ENCODE measurements around the gene ISM1.

Gene ISM1

DNA sequence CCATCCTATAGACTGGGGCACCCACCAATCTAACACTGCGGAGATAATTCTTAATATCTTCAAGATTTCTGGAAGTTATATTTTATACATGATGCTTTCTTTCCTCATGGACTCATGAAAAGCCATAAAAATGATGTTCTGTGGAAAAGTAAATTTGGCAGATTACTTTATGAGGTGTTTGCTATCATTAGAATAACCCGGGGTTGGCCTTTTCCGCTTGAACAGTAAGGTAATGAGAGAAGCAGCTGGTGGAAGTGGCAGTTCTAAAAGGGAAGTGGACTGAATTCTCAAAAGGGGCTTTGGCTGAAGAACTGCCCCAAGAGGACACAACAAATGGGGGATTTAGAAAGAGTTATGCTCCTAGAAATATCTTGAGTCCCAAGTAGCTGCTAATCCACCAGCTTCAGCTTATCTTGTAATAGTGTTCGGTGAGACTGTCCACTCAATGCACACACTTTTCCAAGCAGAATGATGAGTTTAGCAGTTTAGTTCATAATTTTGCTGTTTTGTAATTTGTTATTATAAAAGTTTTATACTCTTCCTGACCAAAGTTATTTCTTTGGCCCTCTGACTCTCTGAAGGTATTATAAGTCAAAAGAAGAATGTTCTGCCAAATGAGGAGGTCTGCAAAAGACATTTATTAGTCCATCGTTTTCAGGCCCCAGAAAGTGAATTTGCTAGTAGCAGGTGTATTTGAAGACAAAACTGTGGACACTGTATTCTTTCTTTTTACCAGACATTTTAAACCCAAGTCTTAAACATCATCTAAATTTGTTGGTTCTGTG is 2.9 kb downstream of the ISM1 start:
- Histone ChIP-seq H3K27me3 (ENCODE audit: insufficient read depth, low read length) (no peaks in the 10 kb centered on the region), H3K9ac (ENCODE audit: low read length) (no peak overlapping the region), H2AFZ (ENCODE audit: low read length) (no peak overlapping the region), H3K4me1 (ENCODE audit: insufficient read depth, low read length, severe bottlenecking) (no peaks in the 10 kb centered on the region), H3K9me2 (ENCODE audit: low read depth, low read length) (no peaks in the 10 kb centered on the region), H4K20me1 (ENCODE audit: insufficient read depth, low read length) (no peaks in the 10 kb centered on the region), H3K79me2 (ENCODE audit: insufficient read depth, low read length) (no peaks in the 10 kb centered on the region), H3K4me2 (ENCODE audit: low read length) (no peak overlapping the region), H3K27ac (ENCODE audit: low read depth, low read length, poor library complexity, severe bottlenecking) (no peak overlapping the region), H3K9me3 (ENCODE audit: low read length) (no peaks in the 10 kb centered on the region), H3F3A (ENCODE audit: insufficient read depth, low read length) (no peaks in the 10 kb centered on the region), H3K36me3 (ENCODE audit: insufficient read depth, low read length) (no peaks in the 10 kb centered on the region), H3K4me3 (ENCODE audit: low read depth, low read length, poor library complexity, severe bottlenecking) (no peak overlapping the region)
- TF ChIP-seq, protein P1, sequence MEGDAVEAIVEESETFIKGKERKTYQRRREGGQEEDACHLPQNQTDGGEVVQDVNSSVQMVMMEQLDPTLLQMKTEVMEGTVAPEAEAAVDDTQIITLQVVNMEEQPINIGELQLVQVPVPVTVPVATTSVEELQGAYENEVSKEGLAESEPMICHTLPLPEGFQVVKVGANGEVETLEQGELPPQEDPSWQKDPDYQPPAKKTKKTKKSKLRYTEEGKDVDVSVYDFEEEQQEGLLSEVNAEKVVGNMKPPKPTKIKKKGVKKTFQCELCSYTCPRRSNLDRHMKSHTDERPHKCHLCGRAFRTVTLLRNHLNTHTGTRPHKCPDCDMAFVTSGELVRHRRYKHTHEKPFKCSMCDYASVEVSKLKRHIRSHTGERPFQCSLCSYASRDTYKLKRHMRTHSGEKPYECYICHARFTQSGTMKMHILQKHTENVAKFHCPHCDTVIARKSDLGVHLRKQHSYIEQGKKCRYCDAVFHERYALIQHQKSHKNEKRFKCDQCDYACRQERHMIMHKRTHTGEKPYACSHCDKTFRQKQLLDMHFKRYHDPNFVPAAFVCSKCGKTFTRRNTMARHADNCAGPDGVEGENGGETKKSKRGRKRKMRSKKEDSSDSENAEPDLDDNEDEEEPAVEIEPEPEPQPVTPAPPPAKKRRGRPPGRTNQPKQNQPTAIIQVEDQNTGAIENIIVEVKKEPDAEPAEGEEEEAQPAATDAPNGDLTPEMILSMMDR (IDR thresholded peaks at IDR 0.05; ENCODE audit: low read length) = no peak
- TF ChIP-seq EZH2 (IDR thresholded peaks at IDR 0.05; ENCODE audit: borderline replicate concordance, low read length) = no peak

DNA sequence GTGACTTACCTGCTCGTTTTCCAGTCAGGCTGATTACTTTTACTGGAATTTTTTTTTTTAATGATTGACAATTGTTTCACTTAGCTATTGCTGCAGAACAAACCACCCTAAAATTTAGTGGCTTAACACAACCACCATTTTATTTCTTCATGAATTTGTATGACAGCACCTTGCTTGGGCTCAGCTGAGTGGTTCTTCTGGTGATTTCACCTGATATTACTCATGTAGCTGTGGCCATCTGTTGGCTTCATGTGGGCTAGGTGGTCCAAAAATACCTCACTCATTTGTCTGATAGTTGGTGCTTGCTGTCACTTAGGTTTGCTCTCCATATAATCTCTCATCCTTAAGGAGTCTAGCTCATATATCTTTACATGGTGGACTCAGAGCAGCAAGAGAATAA is 5.3 kb downstream of the ISM1 start:
- H3F3A ChIP-seq (ENCODE audit: insufficient read depth, low read length) = no peaks in the 10 kb centered on the region
- H3K9me3 ChIP-seq (ENCODE audit: low read length) = no peaks in the 10 kb centered on the region
- no peaks in the 10 kb centered on the region for H3K36me3 ChIP-seq (ENCODE audit: insufficient read depth, low read length)
- no peaks in the 10 kb centered on the region for H3K27me3 ChIP-seq (ENCODE audit: insufficient read depth, low read length)
- no peak overlapping the region for H3K9ac ChIP-seq (ENCODE audit: low read length)
- H3K9me2 ChIP-seq (ENCODE audit: low read depth, low read length) = no peaks in the 10 kb centered on the region
- no peak overlapping the region for H3K4me3 ChIP-seq (ENCODE audit: low read depth, low read length, poor library complexity, severe bottlenecking)
- no peak overlapping the region for H3K27ac ChIP-seq (ENCODE audit: low read depth, low read length, poor library complexity, severe bottlenecking)
- no peak overlapping the region for H3K4me2 ChIP-seq (ENCODE audit: low read length)
- no peak for TF ChIP-seq EZH2 (IDR thresholded peaks at IDR 0.05; ENCODE audit: borderline replicate concordance, low read length)
- TF ChIP-seq, protein P1 (IDR thresholded peaks at IDR 0.05; ENCODE audit: low read length) = no peak
- H4K20me1 ChIP-seq (ENCODE audit: insufficient read depth, low read length) = no peaks in the 10 kb centered on the region
- no peak overlapping the region for H2AFZ ChIP-seq (ENCODE audit: low read length)
- no peaks in the 10 kb centered on the region for H3K79me2 ChIP-seq (ENCODE audit: insufficient read depth, low read length)
- no peaks in the 10 kb centered on the region for H3K4me1 ChIP-seq (ENCODE audit: insufficient read depth, low read length, severe bottlenecking)

DNA sequence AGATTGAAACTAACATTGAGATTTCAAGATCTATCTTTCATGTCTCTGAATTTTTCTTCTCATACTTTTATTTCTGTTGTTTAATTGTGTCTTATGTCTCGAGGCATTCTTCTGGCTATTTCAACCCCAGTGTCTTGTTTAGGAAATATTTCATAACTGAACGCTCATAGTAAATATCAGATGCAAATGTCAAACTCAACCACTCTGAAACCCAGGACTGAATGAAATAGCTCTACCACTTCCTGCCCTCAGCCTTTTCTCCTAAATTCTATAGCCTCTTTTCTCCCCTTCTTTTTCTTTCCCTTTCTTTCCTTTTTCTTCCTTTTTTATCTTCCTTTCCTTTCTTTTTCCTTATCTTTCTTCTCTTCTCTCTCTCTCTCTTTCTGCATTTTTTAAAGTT is 7.7 kb downstream of the ISM1 start:
- H3K9me3 ChIP-seq (ENCODE audit: low read length) = no peaks in the 10 kb centered on the region
- H3F3A ChIP-seq (ENCODE audit: insufficient read depth, low read length) = no peaks in the 10 kb centered on the region
- no peaks in the 10 kb centered on the region for H4K20me1 ChIP-seq (ENCODE audit: insufficient read depth, low read length)
- no peaks in the 10 kb centered on the region for H3K27me3 ChIP-seq (ENCODE audit: insufficient read depth, low read length)
- no peak overlapping the region for H3K4me2 ChIP-seq (ENCODE audit: low read length)
- no peaks in the 10 kb centered on the region for H3K9me2 ChIP-seq (ENCODE audit: low read depth, low read length)
- no peaks in the 10 kb centered on the region for H3K36me3 ChIP-seq (ENCODE audit: insufficient read depth, low read length)
- H3K4me1 ChIP-seq (ENCODE audit: insufficient read depth, low read length, severe bottlenecking) = no peaks in the 10 kb centered on the region
- H3K79me2 ChIP-seq (ENCODE audit: insufficient read depth, low read length) = no peaks in the 10 kb centered on the region
- no peak for TF ChIP-seq EZH2 (IDR thresholded peaks at IDR 0.05; ENCODE audit: borderline replicate concordance, low read length)
- TF ChIP-seq, protein P1 (IDR thresholded peaks at IDR 0.05; ENCODE audit: low read length) = no peak
- no peak overlapping the region for H3K9ac ChIP-seq (ENCODE audit: low read length)
- H2AFZ ChIP-seq (ENCODE audit: low read length) = no peak overlapping the region
- no peak overlapping the region for H3K4me3 ChIP-seq (ENCODE audit: low read depth, low read length, poor library complexity, severe bottlenecking)
- H3K27ac ChIP-seq (ENCODE audit: low read depth, low read length, poor library complexity, severe bottlenecking) = no peak overlapping the region
